Measurements from ENCODE around the gene TTYH2. TPM values are rescaled to one million over a fixed set of nuclear protein-coding genes. Genes with fewer than 3 reads are reported as not detected.

TTYH2 gene
- total and polyA plus RNA-seq, 2 of the 4 experiments (the other 2 are of a cell fraction): 2.3 to 6.8 TPM

DNA sequence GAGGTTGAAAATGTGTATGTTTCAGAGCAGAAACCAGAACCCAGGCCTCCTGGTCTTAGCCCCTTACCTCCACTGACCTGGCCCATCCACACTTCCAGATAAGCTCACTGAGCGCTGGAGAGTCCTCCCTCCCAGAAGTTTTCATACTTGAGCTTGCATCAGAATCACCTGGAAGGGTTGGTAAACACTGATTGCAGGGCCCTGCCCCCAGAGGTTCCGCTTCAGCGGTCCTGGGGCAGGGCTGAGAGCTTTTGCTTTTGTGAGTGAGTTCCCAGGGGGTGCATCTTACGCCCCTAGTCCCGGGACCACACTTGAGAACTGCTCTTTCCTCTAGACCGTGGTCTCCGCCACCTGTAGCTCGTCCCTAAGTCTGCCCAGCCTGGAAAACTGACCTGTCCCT lies 20.6 kb downstream of the TTYH2 start:
- no peaks in the 10 kb centered on the region for H3K9me1 ChIP-seq (ENCODE audit: insufficient read depth, low read length)
- ChIA-PET CTCF (no interaction called here), POLR2A (ENCODE audit: unreplicated experiment) (no interaction called here)
- H4K8ac ChIP-seq (ENCODE audit: low read depth in 2 of 2, low read length in 2 of 2): no peak overlapping the region
- no peaks in the 10 kb centered on the region for H3K27me3 ChIP-seq (ENCODE audit: control insufficient read depth, insufficient read depth, low read length)
- no peak overlapping the region for H3K14ac ChIP-seq (replicated peaks; ENCODE audit: low read depth, low read length)
- H4K5ac ChIP-seq (ENCODE audit: low read depth, low read length): no peak overlapping the region
- no peak overlapping the region for H3K23ac ChIP-seq (ENCODE audit: low read depth, low read length)
- no peak overlapping the region for H2BK5ac ChIP-seq (ENCODE audit: low read depth, low read length, poor library complexity, severe bottlenecking)
- no peak overlapping the region for H3K18ac ChIP-seq (ENCODE audit: low read depth, low read length)
- DNase-seq: no peak
- no peak for ATAC-seq (ENCODE audit: low read depth)
- no TSS peak for BruUV-seq (replicated peaks)
- no peak overlapping the region for H3K4me2 ChIP-seq (ENCODE audit: low read depth, low read length)
- H2AK5ac ChIP-seq (ENCODE audit: low read depth, low read length): no peak overlapping the region
- no peak overlapping the region for H3K27ac ChIP-seq (ENCODE audit: insufficient read depth, low read length)
- no peaks in the 10 kb centered on the region for H3K9me3 ChIP-seq (ENCODE audit: control insufficient read depth, insufficient read depth, low read length)
- H2BK120ac ChIP-seq (ENCODE audit: low read depth, low read length): no peak overlapping the region
- dilution Hi-C loops (cut with HindIII; ENCODE audit: low sequenced_read_pairs, unreplicated experiment) (no loop called here), intact Hi-C loops (cut with micrococcal nuclease) (no loop called here), in situ Hi-C loops (cut with MboI; ENCODE audit: low sequenced_read_pairs) (no loop called here)
- H3K56ac ChIP-seq (ENCODE audit: extremely low read depth, insufficient read depth, low read length): no peak overlapping the region
- no peak overlapping the region for H3K9ac ChIP-seq (ENCODE audit: low read depth, low read length)
- no peak overlapping the region for H2AK9ac ChIP-seq (replicated peaks; ENCODE audit: low read depth, low read length, poor library complexity)
- TF ChIP-seq RAD21 (IDR thresholded peaks at IDR 0.05; ENCODE audit: low read length): no peak
- TF ChIP-seq, protein P1, sequence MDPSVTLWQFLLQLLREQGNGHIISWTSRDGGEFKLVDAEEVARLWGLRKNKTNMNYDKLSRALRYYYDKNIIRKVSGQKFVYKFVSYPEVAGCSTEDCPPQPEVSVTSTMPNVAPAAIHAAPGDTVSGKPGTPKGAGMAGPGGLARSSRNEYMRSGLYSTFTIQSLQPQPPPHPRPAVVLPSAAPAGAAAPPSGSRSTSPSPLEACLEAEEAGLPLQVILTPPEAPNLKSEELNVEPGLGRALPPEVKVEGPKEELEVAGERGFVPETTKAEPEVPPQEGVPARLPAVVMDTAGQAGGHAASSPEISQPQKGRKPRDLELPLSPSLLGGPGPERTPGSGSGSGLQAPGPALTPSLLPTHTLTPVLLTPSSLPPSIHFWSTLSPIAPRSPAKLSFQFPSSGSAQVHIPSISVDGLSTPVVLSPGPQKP (IDR thresholded peaks at IDR 0.05; ENCODE audit: borderline replicate concordance, low read depth, low read length): no peak
- TF ChIP-seq RCOR1 (IDR thresholded peaks at IDR 0.05; ENCODE audit: insufficient replicate concordance, low read length): no peak
- no peak for TF ChIP-seq RFX5 (IDR thresholded peaks at IDR 0.05; ENCODE audit: low read depth, low read length)
- TF ChIP-seq BHLHE40 (IDR thresholded peaks at IDR 0.05; ENCODE audit: low read depth, low read length): no peak
- no peak for TF ChIP-seq CEBPB (IDR thresholded peaks at IDR 0.05; ENCODE audit: low read depth, low read length)
- TF ChIP-seq, protein P2, sequence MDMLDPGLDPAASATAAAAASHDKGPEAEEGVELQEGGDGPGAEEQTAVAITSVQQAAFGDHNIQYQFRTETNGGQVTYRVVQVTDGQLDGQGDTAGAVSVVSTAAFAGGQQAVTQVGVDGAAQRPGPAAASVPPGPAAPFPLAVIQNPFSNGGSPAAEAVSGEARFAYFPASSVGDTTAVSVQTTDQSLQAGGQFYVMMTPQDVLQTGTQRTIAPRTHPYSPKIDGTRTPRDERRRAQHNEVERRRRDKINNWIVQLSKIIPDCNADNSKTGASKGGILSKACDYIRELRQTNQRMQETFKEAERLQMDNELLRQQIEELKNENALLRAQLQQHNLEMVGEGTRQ (IDR thresholded peaks at IDR 0.05; ENCODE audit: low read depth, low read length): no peak
- no peak for TF ChIP-seq SMC3 (IDR thresholded peaks at IDR 0.05; ENCODE audit: low read depth, low read length)
- no peak for TF ChIP-seq NFE2L2 (IDR thresholded peaks at IDR 0.05; ENCODE audit: low read depth, low read length)
- TF ChIP-seq POLR2A (IDR thresholded peaks at IDR 0.05; ENCODE audit: low read depth, low read length): no peak
- no peak for TF ChIP-seq MXI1 (IDR thresholded peaks at IDR 0.05; ENCODE audit: borderline replicate concordance, low read depth, low read length)
- no peak for TF ChIP-seq MAFK (IDR thresholded peaks at IDR 0.05; ENCODE audit: low read depth, low read length)
- no peak overlapping the region for H2BK15ac ChIP-seq (ENCODE audit: low read depth, low read length)
- no peak overlapping the region for H4K91ac ChIP-seq (ENCODE audit: insufficient read depth, low read depth, low read length)
- H2BK20ac ChIP-seq (ENCODE audit: low read depth, low read length): no peak overlapping the region
- H3K36me3 ChIP-seq (ENCODE audit: control insufficient read depth, insufficient read depth, low read length): no peaks in the 10 kb centered on the region
- 55% methylated on average over 4 of the region's 8 CpGs; no CpG with 5 or more reads in 1 of the 2 experiments for WGBS, 2 experiments (ENCODE audit: extremely low coverage in 2 of 2, insufficient read length in 1 of 2)
- H3K4ac ChIP-seq (ENCODE audit: low read depth, low read length): no peak overlapping the region
- H4K20me1 ChIP-seq (ENCODE audit: insufficient read depth, low read length): no peaks in the 10 kb centered on the region
- H2AFZ ChIP-seq (replicated peaks; ENCODE audit: low read length, poor library complexity): no peak overlapping the region
- no peak overlapping the region for H3K4me3 ChIP-seq (ENCODE audit: insufficient read depth, low read depth, low read length)
- H3K79me1 ChIP-seq (ENCODE audit: low read depth in 1 of 2, low read length in 2 of 2): no peaks in the 10 kb centered on the region
- no peaks in the 10 kb centered on the region for H3K4me1 ChIP-seq (ENCODE audit: control insufficient read depth, insufficient read depth, low read length)
